HepG2 (cell line): ENCODE measurements around the gene PCGF2. TPM values are rescaled to one million over a fixed set of nuclear protein-coding genes. Genes with fewer than 3 reads are reported as not detected.

Experiments used
- ARID2 ChIP-seq: sonication (generic); formaldehyde crosslinking; IDR thresholded peaks from 2 replicates; pipeline ENCODE4 v1.8.1; 2022; ENCODE audit warnings: mild to moderate bottlenecking, missing genetic modification reagents, borderline replicate concordance
- ATRX ChIP-seq: sonication (generic); formaldehyde crosslinking; IDR thresholded peaks from 2 replicates; pipeline ENCODE4 v1.4.0; 2020; ENCODE audit warnings: missing genetic modification reagents, borderline replicate concordance
- HES4 ChIP-seq: sonication (generic); formaldehyde crosslinking; IDR thresholded peaks from 2 replicates; pipeline ENCODE4 v1.9.0; 2021; ENCODE audit warnings: mild to moderate bottlenecking, missing genetic modification reagents, borderline replicate concordance
- IRF2 ChIP-seq: IDR thresholded peaks from 2 replicates; pipeline ENCODE4 v1.6.1; 2018; ENCODE audit warnings: missing genetic modification reagents, missing compliant biosample characterization
- MAX ChIP-seq: IDR thresholded peaks from 2 replicates; pipeline ENCODE4 v1.6.1; 2012; ENCODE audit warnings: inconsistent platforms
- MIXL1 ChIP-seq: IDR thresholded peaks from 2 replicates; pipeline ENCODE4 v1.6.1; 2016
- PTBP1 ChIP-seq: fragments of 200-400 bp; formaldehyde crosslinking; IDR thresholded peaks from 2 replicates; pipeline ENCODE4 v1.6.1; 2018; ENCODE audit warnings: low read length, low read depth; ENCODE audit not compliant: poor library complexity, severe bottlenecking
- RBFOX2 ChIP-seq: fragments of 200-400 bp; formaldehyde crosslinking; IDR thresholded peaks from 2 replicates; pipeline ENCODE4 v1.6.1; 2017; ENCODE audit warnings: low read depth, mild to moderate bottlenecking, low read length
- RERE ChIP-seq: IDR thresholded peaks from 2 replicates; pipeline ENCODE4 v1.6.1; 2016; ENCODE audit warnings: low read depth, missing genetic modification reagents, missing compliant biosample characterization
- SP140L ChIP-seq: sonication (generic); formaldehyde crosslinking; IDR thresholded peaks from 2 replicates; pipeline ENCODE4 v1.4.0; 2020; ENCODE audit warnings: missing genetic modification reagents, borderline replicate concordance
- ZBTB40 ChIP-seq, 2 experiments: fragments of 450-650 bp in 1 of 2; sonication (generic) in 1 of 2; formaldehyde crosslinking in 1 of 2; IDR thresholded peaks; 2 replicates each; pipeline versions ENCODE4 v1.6.1 to v1.8.0; 2016 to 2022; ENCODE audit warnings: antibody characterized with exemption in 1 of 2, mild to moderate bottlenecking in 1 of 2, missing genetic modification reagents in 1 of 2
- ZNF224 ChIP-seq: sonication (generic); formaldehyde crosslinking; IDR thresholded peaks from 2 replicates; pipeline ENCODE4 v1.5.0; 2020; ENCODE audit warnings: mild to moderate bottlenecking, missing genetic modification reagents
- ZNF446 ChIP-seq: sonication (generic); formaldehyde crosslinking; IDR thresholded peaks from 2 replicates; pipeline ENCODE4 v1.5.0; 2020; ENCODE audit warnings: mild to moderate bottlenecking, missing genetic modification reagents
- ZNF788 ChIP-seq: sonication (generic); formaldehyde crosslinking; IDR thresholded peaks from 2 replicates; pipeline ENCODE4 v1.5.0; 2020; ENCODE audit warnings: mild to moderate bottlenecking, missing genetic modification reagents, borderline replicate concordance
- polyA plus RNA-seq, 8 experiments: library from polyadenylated mRNA; depleted of rRNA in 3 of 8; stranded (reverse) in 7 of 8; unstranded in 1 of 8; fragments of >200 nt; fragmentation: Illumina TruSeq in 4 of 8; extraction: Trizol in 4 of 8; gene quantifications; 2 replicates each; pipeline versions ENCODE4 v1.2.1 to v1.2.3, GENCODE V29; 2011 to 2016; ENCODE audit warnings: low read depth in 4 of 8, missing spikeins in 1 of 8, mixed read lengths in 1 of 8; ENCODE audit not compliant: insufficient read depth in 1 of 8
- total RNA-seq, 5 experiments: library from RNA; depleted of rRNA; stranded (reverse); fragments of >200 nt; fragmentation: Illumina TruSeq; extraction: Trizol; gene quantifications; 2 replicates each; pipeline ENCODE4 v1.2.3, GENCODE V29; 2016; ENCODE audit warnings: low read depth in 1 of 5

The PCGF2 gene
- total and polyA plus RNA-seq, 2 of the 13 experiments (the other 11 are each of a cell fraction or from before 2014, with no cell fraction given) = 11.6 to 29.4 TPM

- TF ChIP-seq RERE (0 out of 2 replicates have a peak, but pooled peaks have one; percentile 8), ZNF788 (CRISPR knock-in tag) (no peak), MIXL1 (CRISPR knock-in tag) (0 out of 2 replicates have a peak, but pooled peaks have one; percentile 9), PTBP1 (no peak), SP140L (no peak), IRF2 (0 out of 2 replicates have a peak, but pooled peaks have one; percentile 18), ARID2 (CRISPR knock-in tag) (no peak), ZNF446 (CRISPR knock-in tag) (no peak), ZNF224 (CRISPR knock-in tag) (0 out of 2 replicates have a peak, but pooled peaks have one; percentile 84), HES4 (no peak), ATRX (CRISPR knock-in tag) (no peak), RBFOX2 (no peak), ZBTB40 (IDR thresholded peaks at IDR 0.05) (no peak), ZBTB40 (CRISPR knock-in tag; IDR thresholded peaks at IDR 0.05) (no peak), MAX (no peak)
These were observed 46.5 kb downstream of the PCGF2 start (continued) for GRCh38 chr17:38701504-38702165.
